ENCODE results near the gene NAV2. TPM values are rescaled to one million over a fixed set of nuclear protein-coding genes. Genes with fewer than 3 reads are reported as not detected.
"Not testable (repeated sequence)": the region's sequence is repeated elsewhere in the genome, so short reads cannot be mapped to it uniquely, and the experiment has no call there.

The NAV2 gene
- total and polyA plus RNA-seq, 7 donors = 1.2 to 62.6 (median 22.1) TPM

DNA sequence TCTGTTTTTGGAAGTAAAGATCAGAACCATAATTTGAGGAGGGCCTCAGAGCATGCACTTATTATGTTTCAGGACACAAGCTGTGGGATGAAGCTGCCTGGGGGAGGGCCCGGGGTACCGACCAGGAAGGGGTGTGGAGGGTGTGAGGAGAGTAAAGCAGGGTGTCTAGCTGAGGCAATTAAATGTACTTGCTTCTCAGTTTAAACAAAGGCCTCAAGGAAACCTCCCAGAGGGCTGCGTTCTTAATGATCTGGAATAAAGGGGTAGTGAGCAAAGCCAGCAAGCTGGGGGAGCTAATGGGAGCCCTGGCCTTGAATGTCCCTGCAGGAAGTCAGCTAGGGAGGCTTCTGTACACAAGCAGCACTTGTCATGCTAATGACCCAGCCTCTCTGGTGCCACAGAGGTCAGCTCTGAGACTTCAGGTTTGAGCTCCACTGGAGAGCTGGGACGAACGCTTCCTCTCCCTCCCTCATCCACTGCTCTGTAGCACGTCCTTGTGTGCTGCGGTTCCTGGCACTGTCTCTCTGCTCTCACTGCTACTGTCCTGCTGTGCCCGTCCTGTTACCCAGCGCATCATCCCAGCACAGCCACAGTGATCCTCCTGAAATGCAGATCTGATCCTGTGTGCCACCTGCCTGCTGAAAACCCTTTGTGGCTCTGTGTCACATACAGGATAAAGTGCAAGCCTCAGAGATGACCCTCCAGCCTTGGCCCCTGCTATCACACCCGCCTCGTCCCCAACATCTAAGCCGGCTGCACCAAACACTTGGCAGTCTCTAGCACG is 287.9 kb downstream of the NAV2 start:
- WGBS, 2 donors = 56 to 70% methylated on average over 13 of the region's 13 CpGs
- peaks cover 0 to 36% (median 6%) of the 10 kb centered on the region in 4 donors for H3K36me3 ChIP-seq

DNA sequence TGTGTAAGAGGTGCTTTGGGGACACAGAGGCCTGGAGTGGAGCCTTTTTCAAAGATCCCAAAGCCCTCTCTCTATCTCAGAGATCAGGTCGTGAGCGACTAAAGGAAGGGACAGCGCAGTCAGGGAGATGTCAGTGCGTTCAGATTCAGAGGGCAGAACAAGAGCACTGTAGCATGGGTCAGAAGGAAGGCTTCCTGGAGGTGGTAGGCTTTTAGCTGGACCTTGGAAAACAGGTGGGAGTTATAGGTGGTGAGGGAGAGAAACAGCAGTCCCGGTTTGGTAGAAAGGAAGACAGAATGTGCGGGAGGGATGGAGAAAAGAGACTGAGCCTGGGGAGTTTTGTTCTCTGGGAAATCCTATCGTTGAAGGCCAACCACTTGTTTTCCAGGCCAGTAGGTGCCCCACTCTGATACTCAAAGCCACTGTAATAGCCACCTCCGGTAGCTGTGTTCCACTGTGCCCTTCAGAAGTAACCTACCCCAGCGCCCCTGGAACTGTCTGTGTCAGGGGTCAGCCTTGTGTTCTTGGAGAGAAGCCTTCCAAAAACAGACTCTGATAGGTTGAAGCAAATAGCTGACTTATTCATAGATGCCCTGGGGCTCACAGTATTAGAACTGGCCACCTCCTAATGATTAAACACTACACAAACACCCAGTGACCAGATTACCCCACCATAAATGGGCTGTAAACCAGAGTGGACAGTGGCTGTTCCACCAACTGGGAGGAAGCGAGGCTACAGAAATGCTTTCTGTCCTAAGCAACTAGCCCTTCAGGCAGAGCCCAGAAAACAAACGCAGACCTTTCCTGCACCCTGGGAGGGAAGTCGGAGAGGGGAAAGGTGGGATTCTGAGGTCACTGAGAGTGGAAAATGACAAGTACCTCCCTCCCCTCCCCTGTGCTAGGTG is 289.9 kb downstream of the NAV2 start:
- 82 to 88% methylated on average over 12 of the region's 12 CpGs for WGBS, 2 donors
- Histone ChIP-seq H3K27ac (peak overlapping the region in 1 of 4 donors; percentile 18), H3K27me3 (no peaks in the 10 kb centered on the region), H3K9me3 (no peaks in the 10 kb centered on the region), H3K4me1 (peaks cover 0 to 29% (median 24%) of the 10 kb centered on the region in 4 donors), H3K4me3 (no peak overlapping the region), H3K36me3 (peaks cover 0 to 33% (median 6%) of the 10 kb centered on the region in 4 donors)
- no peak for TF ChIP-seq POLR2AphosphoS5 (IDR thresholded peaks at IDR 0.05)
- no peak for TF ChIP-seq POLR2A (IDR thresholded peaks at IDR 0.05)
- TF ChIP-seq, protein P1, sequence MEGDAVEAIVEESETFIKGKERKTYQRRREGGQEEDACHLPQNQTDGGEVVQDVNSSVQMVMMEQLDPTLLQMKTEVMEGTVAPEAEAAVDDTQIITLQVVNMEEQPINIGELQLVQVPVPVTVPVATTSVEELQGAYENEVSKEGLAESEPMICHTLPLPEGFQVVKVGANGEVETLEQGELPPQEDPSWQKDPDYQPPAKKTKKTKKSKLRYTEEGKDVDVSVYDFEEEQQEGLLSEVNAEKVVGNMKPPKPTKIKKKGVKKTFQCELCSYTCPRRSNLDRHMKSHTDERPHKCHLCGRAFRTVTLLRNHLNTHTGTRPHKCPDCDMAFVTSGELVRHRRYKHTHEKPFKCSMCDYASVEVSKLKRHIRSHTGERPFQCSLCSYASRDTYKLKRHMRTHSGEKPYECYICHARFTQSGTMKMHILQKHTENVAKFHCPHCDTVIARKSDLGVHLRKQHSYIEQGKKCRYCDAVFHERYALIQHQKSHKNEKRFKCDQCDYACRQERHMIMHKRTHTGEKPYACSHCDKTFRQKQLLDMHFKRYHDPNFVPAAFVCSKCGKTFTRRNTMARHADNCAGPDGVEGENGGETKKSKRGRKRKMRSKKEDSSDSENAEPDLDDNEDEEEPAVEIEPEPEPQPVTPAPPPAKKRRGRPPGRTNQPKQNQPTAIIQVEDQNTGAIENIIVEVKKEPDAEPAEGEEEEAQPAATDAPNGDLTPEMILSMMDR (IDR thresholded peaks at IDR 0.05) = no peak
- no peak for TF ChIP-seq EP300 (IDR thresholded peaks at IDR 0.05)
- no peak for DNase-seq
- intact Hi-C loops (cut with DNase I) = no loop called here

More for the DNA sequence above, 287.9 kb downstream of the NAV2 start:
- intact Hi-C loops (cut with DNase I) = no loop called here
- no peak for DNase-seq
- Histone ChIP-seq H3K27me3 (no peaks in the 10 kb centered on the region), H3K4me3 (no peak overlapping the region), H3K4me1 (peaks cover 0 to 33% (median 22%) of the 10 kb centered on the region in 4 donors), H3K27ac (peak overlapping the region in 1 of 4 donors; percentile 9), H3K9me3 (no peaks in the 10 kb centered on the region)
- TF ChIP-seq POLR2A (IDR thresholded peaks at IDR 0.05) = no peak

DNA sequence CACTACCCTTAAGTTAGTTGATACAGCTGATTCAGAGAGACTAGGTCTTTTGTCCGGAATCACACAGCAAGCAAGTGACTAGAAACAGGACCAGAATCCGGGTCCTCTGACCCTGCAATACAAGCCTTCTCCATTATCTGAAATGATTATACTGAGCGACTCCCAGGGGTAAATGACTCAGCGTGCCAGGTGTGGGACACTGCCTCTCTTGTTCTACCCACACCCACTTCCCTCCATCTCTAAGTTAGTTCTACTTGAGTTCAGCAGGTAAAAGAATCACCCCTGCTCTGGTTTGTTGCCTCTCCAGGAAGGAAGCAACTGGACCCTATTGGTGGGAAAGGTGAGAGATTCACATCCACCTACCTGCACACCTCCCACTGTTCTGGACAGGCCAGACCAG is 290.7 kb downstream of the NAV2 start:
- no peak overlapping the region for H3K27ac ChIP-seq

DNA sequence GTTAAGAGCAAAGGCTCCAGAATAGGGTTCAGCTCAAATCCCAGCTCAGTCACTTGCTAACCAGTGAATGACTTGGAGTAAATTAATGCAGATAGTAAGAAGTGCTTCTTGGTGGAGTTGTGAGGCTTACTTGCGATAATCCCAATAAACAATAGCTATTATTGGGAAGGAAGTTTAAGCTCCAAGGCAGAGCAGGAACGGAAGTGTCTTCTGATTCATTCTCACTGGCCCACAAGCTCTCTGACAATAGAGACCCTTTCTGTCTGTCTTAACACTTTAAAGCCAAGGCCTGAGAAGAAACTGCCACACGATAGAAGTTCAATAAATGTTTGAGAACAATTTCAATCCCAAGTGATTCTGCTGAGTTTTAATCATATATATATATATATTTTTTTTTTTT is 292.2 kb downstream of the NAV2 start:
- peaks cover 0 to 46% (median 36%) of the 10 kb centered on the region in 4 donors for H3K4me1 ChIP-seq
- WGBS, 2 donors = 90 to 91% methylated on average over 3 of the region's 3 CpGs
- intact Hi-C loops (cut with DNase I) = no loop called here

More for the DNA sequence above, 290.7 kb downstream of the NAV2 start:
- Histone ChIP-seq H3K36me3 (peaks cover 0 to 28% (median 6%) of the 10 kb centered on the region in 4 donors), H3K27me3 (no peaks in the 10 kb centered on the region), H3K4me1 (peaks cover 0 to 37% (median 30%) of the 10 kb centered on the region in 4 donors), H3K9me3 (no peaks in the 10 kb centered on the region), H3K4me3 (no peak overlapping the region)
- intact Hi-C loops (cut with DNase I) = no loop called here
- TF ChIP-seq POLR2A (IDR thresholded peaks at IDR 0.05) (no peak), EP300 (IDR thresholded peaks at IDR 0.05) (no peak)
- no peak for DNase-seq
- WGBS, 2 donors = 41 to 72% methylated on average over 4 of the region's 4 CpGs

DNA sequence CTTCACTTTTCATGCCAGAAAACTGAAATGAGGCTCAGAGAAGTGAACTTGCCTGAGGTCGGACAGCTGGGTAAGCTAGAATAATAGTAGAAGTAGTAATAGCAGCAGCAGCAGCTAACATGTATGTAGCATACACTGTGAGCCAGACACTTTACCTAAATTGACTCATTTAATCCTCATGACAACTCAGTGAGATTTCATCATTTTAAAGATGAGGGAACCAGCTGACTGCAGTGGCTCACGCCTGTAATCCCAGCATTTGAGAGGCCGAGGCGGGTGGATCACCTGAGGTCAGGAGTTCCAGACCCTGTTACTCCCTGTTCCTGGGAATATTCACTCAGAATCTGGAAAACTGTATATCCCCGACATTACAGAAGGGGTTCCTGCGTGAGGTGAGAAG is 293.1 kb downstream of the NAV2 start:
- DNase-seq = no peak
- H3K27ac ChIP-seq = no peak overlapping the region
- no peaks in the 10 kb centered on the region for H3K9me3 ChIP-seq
- H3K27me3 ChIP-seq = no peaks in the 10 kb centered on the region
- H3K4me1 ChIP-seq = peaks cover 0 to 38% (median 34%) of the 10 kb centered on the region in 4 donors
- peaks cover 0 to 22% (median 6%) of the 10 kb centered on the region in 4 donors for H3K36me3 ChIP-seq
- 96 to 97% methylated on average over 6 of the region's 6 CpGs for WGBS, 2 donors
- no peak overlapping the region for H3K4me3 ChIP-seq
- intact Hi-C loops (cut with DNase I) = no loop called here
- TF ChIP-seq POLR2A (IDR thresholded peaks at IDR 0.05) (no peak), POLR2AphosphoS5 (IDR thresholded peaks at IDR 0.05) (no peak), EP300 (IDR thresholded peaks at IDR 0.05) (no peak)
- TF ChIP-seq, protein P1 (IDR thresholded peaks at IDR 0.05) = no peak

More for the DNA sequence above, 292.2 kb downstream of the NAV2 start:
- Histone ChIP-seq H3K9me3 (no peaks in the 10 kb centered on the region), H3K4me3 (no peak overlapping the region), H3K27me3 (no peaks in the 10 kb centered on the region), H3K36me3 (peaks cover 0 to 25% (median 6%) of the 10 kb centered on the region in 4 donors), H3K27ac (no peak overlapping the region)
- TF ChIP-seq EP300 (IDR thresholded peaks at IDR 0.05) (no peak), POLR2AphosphoS5 (IDR thresholded peaks at IDR 0.05) (no peak), POLR2A (IDR thresholded peaks at IDR 0.05) (no peak)
- TF ChIP-seq, protein P1 (IDR thresholded peaks at IDR 0.05) = no peak
- DNase-seq = no peak

DNA sequence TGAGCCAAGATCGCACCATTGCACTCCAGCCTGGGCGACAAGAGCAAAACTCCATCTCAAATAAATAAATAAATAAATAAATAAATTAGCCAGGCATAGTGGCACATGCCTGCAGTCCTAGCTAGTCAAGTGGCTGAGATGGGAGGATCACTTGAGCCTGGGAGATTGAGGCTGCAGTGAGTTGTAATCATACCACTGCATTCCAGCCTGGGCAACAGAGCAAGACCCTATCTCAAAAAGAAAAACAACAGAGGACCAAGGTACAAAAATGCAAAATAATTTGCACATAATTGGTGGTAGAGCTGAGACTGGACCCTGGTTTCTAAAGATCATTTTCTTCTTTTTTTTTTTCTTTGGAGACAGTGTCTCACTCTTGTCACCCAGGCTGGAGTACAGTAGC is 294.0 kb downstream of the NAV2 start:
- H3K4me3 ChIP-seq; H3K9me3 ChIP-seq; H3K27me3 ChIP-seq; DNase-seq; intact Hi-C loops (cut with DNase I); H3K27ac ChIP-seq: not testable (repeated sequence)
- Histone ChIP-seq H3K36me3 (peaks cover 0 to 18% (median 6%) of the 10 kb centered on the region in 4 donors), H3K4me1 (peaks cover 0 to 42% (median 37%) of the 10 kb centered on the region in 4 donors)
- WGBS, 2 donors = 100% methylated on average over 2 of the region's 2 CpGs
